CD8-positive, alpha-beta memory T cell (primary cell): ENCODE data around the gene SLC39A6. TPM values are rescaled to one million over a fixed set of nuclear protein-coding genes. Genes with fewer than 3 reads are reported as not detected.

ENCODE experiments used
- CTCF ChIA-PET: fragments of 350-600 bp; sonication (Branson Sonifier 250); formaldehyde crosslinking; loops from one replicate; lab custom pipeline; 2021; ENCODE audit warnings: antibody characterized with exemption; lab: Charles Lee
- POLR2A ChIA-PET: fragments of 350-600 bp; sonication (Branson Sonifier 250); formaldehyde crosslinking; loops from one replicate; lab custom pipeline; 2021; ENCODE audit warnings: antibody characterized with exemption; lab: Charles Lee
- DNase-seq, 5 donors: peaks; one replicate each; pipeline versions ENCODE4 v3.0.0 to v3.0.0-alpha.2; 2020 to 2022; ENCODE audit warnings: mixed read lengths in 1 of 5
- H3K27ac ChIP-seq: one replicate; pipeline ENCODE4 v1.7.0; 2013; ENCODE audit warnings: low read depth, mild to moderate bottlenecking, low read length, moderate library complexity
- H3K27me3 ChIP-seq: 2 replicates; pipeline ENCODE4 v1.7.0; 2013; ENCODE audit warnings: low read length, mild to moderate bottlenecking; ENCODE audit not compliant: insufficient read depth, poor library complexity, severe bottlenecking
- H3K36me3 ChIP-seq: 2 replicates; pipeline ENCODE4 v1.7.0; 2013; ENCODE audit warnings: mild to moderate bottlenecking, low read length, moderate library complexity; ENCODE audit not compliant: insufficient read depth
- H3K4me1 ChIP-seq: 2 replicates; pipeline ENCODE4 v1.7.0; 2013; ENCODE audit warnings: mild to moderate bottlenecking, low read length, moderate library complexity; ENCODE audit not compliant: insufficient read depth
- H3K4me3 ChIP-seq: 2 replicates; pipeline ENCODE4 v1.7.0; 2013; ENCODE audit warnings: mild to moderate bottlenecking, low read length
- H3K9me3 ChIP-seq: 2 replicates; pipeline ENCODE4 v1.7.0; 2013; ENCODE audit warnings: mild to moderate bottlenecking, low read length
- H3K27ac Mint-ChIP-seq, 8 donors: one replicate each; pipeline ENCODE4 v1.8.0; 2020 to 2021; ENCODE audit warnings: mixed read lengths in 8 of 8, mild to moderate bottlenecking in 6 of 8, inconsistent platforms in 3 of 8, moderate library complexity in 3 of 8
- H3K27me3 Mint-ChIP-seq, 2 donors: one replicate each; pipeline ENCODE4 v1.8.0; 2020 to 2021; ENCODE audit warnings: mixed read lengths in 2 of 2, mild to moderate bottlenecking in 1 of 2, moderate library complexity in 1 of 2
- H3K36me3 Mint-ChIP-seq, 3 donors: one replicate each; pipeline ENCODE4 v1.8.0; 2020 to 2021; ENCODE audit warnings: mixed read lengths in 3 of 3, inconsistent platforms in 1 of 3, mild to moderate bottlenecking in 1 of 3
- H3K4me1 Mint-ChIP-seq, 3 donors: one replicate each; pipeline ENCODE4 v1.8.0; 2020 to 2021; ENCODE audit warnings: mixed read lengths in 3 of 3, inconsistent platforms in 1 of 3, mild to moderate bottlenecking in 1 of 3
- H3K4me3 Mint-ChIP-seq, 7 donors: one replicate each; pipeline ENCODE4 v1.8.0; 2020 to 2021; ENCODE audit warnings: mixed read lengths in 7 of 7, mild to moderate bottlenecking in 6 of 7, moderate library complexity in 4 of 7, inconsistent platforms in 2 of 7
- H3K9me3 Mint-ChIP-seq, 5 donors: one replicate each; pipeline ENCODE4 v1.8.0; 2020 to 2022; ENCODE audit warnings: mixed read lengths in 5 of 5, mild to moderate bottlenecking in 3 of 5, moderate library complexity in 2 of 5, inconsistent platforms in 1 of 5
- polyA plus RNA-seq: library from polyadenylated mRNA; unstranded; fragments of 300-500 nt; fragmentation: Illumina TruSeq; gene quantifications from one replicate; pipeline ENCODE4 v1.2.3, GENCODE V29; 2021
- total RNA-seq, 2 experiments: library from RNA; stranded (reverse); gene quantifications; one replicate each; pipeline ENCODE4 v1.2.3, GENCODE V29; 2021

The SLC39A6 gene
- total and polyA plus RNA-seq, 3 experiments from 2014 or later, result 33.1 to 44.8 (median 43.8) TPM

DNA sequence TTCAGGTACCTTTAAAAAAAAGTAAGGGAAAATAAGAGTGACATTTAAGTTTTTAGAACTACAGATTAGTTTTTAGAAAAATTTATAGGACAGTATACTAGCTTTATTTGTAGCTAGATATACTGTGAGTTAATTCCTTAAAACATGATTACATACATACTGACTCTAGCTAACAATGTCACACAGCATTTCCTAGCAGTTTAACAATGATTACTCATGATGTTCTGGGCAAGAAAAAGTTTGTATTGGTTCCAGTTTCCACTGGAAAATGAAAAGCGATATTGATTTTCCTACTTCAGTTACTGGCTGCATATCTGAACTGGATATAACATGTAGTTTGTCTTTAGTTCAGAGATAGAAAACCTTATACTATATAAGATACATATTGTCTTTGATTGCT lies 19.4 kb downstream of the SLC39A6 start:
- Mint-ChIP-seq H3K4me3 (no peak overlapping the region), H3K9me3 (no peaks in the 10 kb centered on the region), H3K4me1 (no peaks in the 10 kb centered on the region), H3K36me3 (peaks cover 14 to 58% (median 30%) of the 10 kb centered on the region in 3 donors), H3K27ac (no peak overlapping the region), H3K27me3 (no peaks in the 10 kb centered on the region)
- Histone ChIP-seq H3K27ac (no peak overlapping the region), H3K36me3 (peaks cover 26% of the 10 kb centered on the region), H3K27me3 (no peaks in the 10 kb centered on the region), H3K4me1 (no peaks in the 10 kb centered on the region), H3K4me3 (no peak overlapping the region), H3K9me3 (no peaks in the 10 kb centered on the region)
- ChIA-PET CTCF (no interaction called here), POLR2A (no interaction called here)
- DNase-seq, result no peak

DNA sequence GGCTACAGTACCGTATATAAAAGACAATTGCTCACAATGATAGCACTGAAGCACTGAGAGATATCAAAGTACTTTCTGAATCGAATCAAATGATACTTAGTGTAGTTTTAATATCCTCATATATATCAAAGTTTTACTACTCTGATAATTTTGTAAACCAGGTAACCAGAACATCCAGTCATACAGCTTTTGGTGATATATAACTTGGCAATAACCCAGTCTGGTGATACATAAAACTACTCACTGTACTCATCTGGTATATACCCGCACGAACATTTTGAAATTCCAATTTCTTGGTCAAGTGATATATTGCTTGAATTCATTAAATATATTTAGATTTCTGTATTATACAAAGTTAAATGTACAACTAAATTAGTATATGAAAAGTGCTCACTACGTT lies 20.5 kb downstream of the SLC39A6 start:
- H3K9me3 Mint-ChIP-seq, result no peaks in the 10 kb centered on the region
- H3K4me1 ChIP-seq, result no peaks in the 10 kb centered on the region
- ChIA-PET CTCF (no interaction called here), POLR2A (no interaction called here)
- H3K4me3 Mint-ChIP-seq, result no peak overlapping the region
- H3K27ac Mint-ChIP-seq, result no peak overlapping the region
- no peak overlapping the region for H3K4me3 ChIP-seq
- peaks cover 19% of the 10 kb centered on the region for H3K36me3 ChIP-seq
- H3K27ac ChIP-seq, result no peak overlapping the region
- H3K9me3 ChIP-seq, result no peaks in the 10 kb centered on the region
- H3K27me3 ChIP-seq, result no peaks in the 10 kb centered on the region
- DNase-seq, result no peak
- peaks cover 9 to 49% (median 26%) of the 10 kb centered on the region in 3 donors for H3K36me3 Mint-ChIP-seq
- peaks cover 0 to 3% (median 3%) of the 10 kb centered on the region in 3 donors for H3K4me1 Mint-ChIP-seq
- H3K27me3 Mint-ChIP-seq, result no peaks in the 10 kb centered on the region

DNA sequence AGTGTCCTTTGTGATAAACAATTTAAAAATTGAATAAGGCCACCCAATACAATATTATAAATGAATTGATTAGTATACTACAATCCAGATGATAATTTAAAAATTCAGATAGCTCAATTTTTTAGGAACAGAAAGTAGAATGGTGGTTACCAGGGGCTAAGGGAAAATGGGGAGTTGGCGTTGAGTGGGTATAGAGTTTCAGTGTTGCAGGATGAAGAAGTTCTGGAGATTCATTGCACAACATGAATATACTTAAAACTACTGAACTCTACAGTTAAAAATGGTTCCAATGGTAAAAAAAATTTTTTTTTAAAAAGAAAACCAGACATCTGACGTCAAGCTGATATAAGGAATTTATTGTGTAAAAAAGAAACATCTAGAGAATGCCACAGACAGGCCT lies 20.9 kb downstream of the SLC39A6 start:
- H3K27me3 Mint-ChIP-seq, result no peaks in the 10 kb centered on the region
- peaks cover 3 to 7% (median 7%) of the 10 kb centered on the region in 3 donors for H3K4me1 Mint-ChIP-seq
- Histone ChIP-seq H3K27ac (no peak overlapping the region), H3K9me3 (no peaks in the 10 kb centered on the region), H3K36me3 (peaks cover 16% of the 10 kb centered on the region), H3K4me3 (no peak overlapping the region), H3K4me1 (no peaks in the 10 kb centered on the region), H3K27me3 (no peaks in the 10 kb centered on the region)
- H3K36me3 Mint-ChIP-seq, result peaks cover 9 to 46% (median 26%) of the 10 kb centered on the region in 3 donors
- no peak overlapping the region for H3K27ac Mint-ChIP-seq
- no peak for DNase-seq
- POLR2A ChIA-PET, result no interaction called here
- CTCF ChIA-PET, result no interaction called here
- H3K9me3 Mint-ChIP-seq, result no peaks in the 10 kb centered on the region
- no peak overlapping the region for H3K4me3 Mint-ChIP-seq

DNA sequence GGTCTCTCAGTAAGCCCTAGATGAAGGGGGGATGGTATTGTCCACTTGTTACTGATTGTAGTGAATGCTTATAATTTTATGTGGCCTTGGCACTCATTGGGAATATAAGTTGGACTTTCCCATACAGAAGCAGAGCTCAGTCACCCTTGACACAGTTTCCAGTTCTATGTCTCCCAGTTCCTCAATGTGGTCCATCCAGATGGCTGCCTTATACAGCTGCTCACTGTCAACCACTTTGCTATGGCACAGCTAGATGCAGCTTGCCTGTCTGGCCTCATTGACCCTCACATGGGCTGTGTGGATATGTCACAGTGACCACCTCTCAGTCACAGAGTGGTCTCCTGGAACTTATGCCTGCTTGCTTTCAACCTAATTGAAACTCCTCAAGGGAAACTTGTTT lies 21.7 kb downstream of the SLC39A6 start:
- H3K27ac Mint-ChIP-seq, result no peak overlapping the region
- CTCF ChIA-PET, result interaction anchor here (1.3 kb wide), 1 partner anchor 13 kb away, joined by 3 read pairs; no protein-coding TSS in a partner anchor
- H3K4me3 Mint-ChIP-seq, result no peak overlapping the region
- H3K4me1 ChIP-seq, result no peaks in the 10 kb centered on the region
- peaks cover 13% of the 10 kb centered on the region for H3K36me3 ChIP-seq
- no peak for DNase-seq
- no peak overlapping the region for H3K27ac ChIP-seq
- H3K9me3 Mint-ChIP-seq, result no peaks in the 10 kb centered on the region
- peaks cover 0 to 1% of the 10 kb centered on the region in 2 donors for H3K27me3 Mint-ChIP-seq
- peaks cover 5 to 10% (median 8%) of the 10 kb centered on the region in 3 donors for H3K4me1 Mint-ChIP-seq
- H3K36me3 Mint-ChIP-seq, result peaks cover 7 to 38% (median 25%) of the 10 kb centered on the region in 3 donors
- POLR2A ChIA-PET, result no interaction called here
- H3K4me3 ChIP-seq, result no peak overlapping the region
- no peaks in the 10 kb centered on the region for H3K27me3 ChIP-seq
- H3K9me3 ChIP-seq, result no peaks in the 10 kb centered on the region

DNA sequence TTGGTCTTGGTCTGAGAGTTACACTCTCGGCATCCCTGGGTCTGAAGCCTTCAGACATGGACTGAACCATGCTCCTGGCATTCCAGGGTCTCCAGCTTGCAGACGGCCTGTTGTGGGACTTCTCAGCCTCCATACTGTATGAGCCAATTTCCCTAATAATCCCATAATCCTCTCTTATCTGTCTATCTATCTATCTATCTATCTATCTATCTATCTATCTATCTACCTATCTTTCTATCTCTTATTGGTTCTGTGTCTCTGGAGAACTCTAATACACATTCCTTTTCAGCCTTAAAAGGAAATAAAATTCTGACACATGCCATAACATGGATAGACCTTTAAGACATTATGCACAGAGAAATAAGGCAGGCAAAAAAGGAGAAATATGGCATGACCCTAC lies 24.4 kb downstream of the SLC39A6 start:
- CTCF ChIA-PET, result no interaction called here
- H3K4me1 Mint-ChIP-seq, result peaks cover 5 to 10% (median 8%) of the 10 kb centered on the region in 3 donors

DNA sequence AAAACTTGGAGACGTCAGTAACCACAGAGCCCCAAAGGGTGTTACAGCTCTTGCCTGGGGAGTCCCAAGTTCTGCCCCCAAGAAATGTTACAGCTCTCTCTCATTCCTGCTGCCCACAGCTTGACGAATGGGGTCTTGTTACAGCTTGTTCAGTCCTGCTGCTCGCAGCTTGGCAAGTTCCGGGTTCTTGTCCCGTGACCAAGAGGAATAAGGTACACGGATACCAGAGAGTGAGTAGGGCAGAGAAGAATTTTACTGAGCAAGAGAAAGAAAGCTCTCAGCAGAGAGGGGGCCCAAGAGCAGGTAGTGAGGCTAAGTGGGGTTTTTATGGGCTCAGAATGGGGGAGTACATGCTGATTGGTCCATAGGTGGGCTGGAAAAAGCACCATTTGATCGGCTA lies 27.2 kb downstream of the SLC39A6 start:
- H3K27me3 Mint-ChIP-seq, result peaks cover 0 to 7% of the 10 kb centered on the region in 2 donors
- Histone ChIP-seq H3K4me3 (no peak overlapping the region), H3K4me1 (no peaks in the 10 kb centered on the region), H3K27ac (no peak overlapping the region), H3K9me3 (no peaks in the 10 kb centered on the region), H3K36me3 (no peaks in the 10 kb centered on the region), H3K27me3 (no peaks in the 10 kb centered on the region)
- ChIA-PET CTCF (interaction anchor here (1.4 kb wide), 1 partner anchor 182 kb away, joined by 3 read pairs; no protein-coding TSS in a partner anchor), POLR2A (no interaction called here)
- H3K4me3 Mint-ChIP-seq, result no peak overlapping the region
- H3K9me3 Mint-ChIP-seq, result peaks cover 0 to 2% (median 0%) of the 10 kb centered on the region in 5 donors
- peaks cover 0 to 3% (median 0%) of the 10 kb centered on the region in 3 donors for H3K36me3 Mint-ChIP-seq
- peaks cover 5 to 10% (median 8%) of the 10 kb centered on the region in 3 donors for H3K4me1 Mint-ChIP-seq
- H3K27ac Mint-ChIP-seq, result peak overlapping the region in 1 of 8 donors; percentile 7
- no peak for DNase-seq

More for the DNA sequence above, 24.4 kb downstream of the SLC39A6 start:
- H3K27me3 ChIP-seq, result no peaks in the 10 kb centered on the region
- H3K27ac ChIP-seq, result no peak overlapping the region
- POLR2A ChIA-PET, result no interaction called here
- Mint-ChIP-seq H3K36me3 (peaks cover 3 to 18% (median 10%) of the 10 kb centered on the region in 3 donors), H3K27me3 (peaks cover 0 to 7% of the 10 kb centered on the region in 2 donors), H3K4me3 (peak overlapping the region in 1 of 7 donors; percentile 62), H3K9me3 (peaks cover 0 to 2% (median 0%) of the 10 kb centered on the region in 5 donors), H3K27ac (no peak overlapping the region)
- H3K36me3 ChIP-seq, result no peaks in the 10 kb centered on the region
- DNase-seq, result no peak
- H3K9me3 ChIP-seq, result no peaks in the 10 kb centered on the region
- H3K4me3 ChIP-seq, result no peak overlapping the region
- H3K4me1 ChIP-seq, result no peaks in the 10 kb centered on the region

DNA sequence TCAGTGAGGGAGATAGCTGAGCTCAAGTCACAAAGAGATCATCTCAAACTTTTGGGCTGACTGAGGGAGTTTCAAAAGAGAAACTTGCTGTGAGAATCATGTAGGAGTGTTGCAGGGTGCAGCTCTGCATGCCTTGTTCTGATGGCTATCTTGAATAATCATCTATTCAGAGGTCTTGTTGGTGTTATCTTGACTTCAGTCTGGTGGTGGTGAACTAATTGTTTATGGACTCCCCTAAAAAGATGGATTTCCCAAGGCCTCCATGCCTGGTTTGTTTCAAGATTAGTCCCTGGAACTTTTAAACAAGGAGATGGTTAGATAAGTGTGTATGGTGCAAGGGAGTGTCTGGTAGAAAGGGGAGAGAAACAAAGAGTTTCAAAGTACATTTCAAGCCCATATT lies 29.8 kb downstream of the SLC39A6 start:
- no peaks in the 10 kb centered on the region for H3K4me1 ChIP-seq
- H3K9me3 ChIP-seq, result no peaks in the 10 kb centered on the region
- Mint-ChIP-seq H3K27ac (no peak overlapping the region), H3K4me3 (no peak overlapping the region), H3K36me3 (peaks cover 0 to 3% (median 0%) of the 10 kb centered on the region in 3 donors), H3K27me3 (peaks cover 7 to 8% of the 10 kb centered on the region in 2 donors), H3K9me3 (peaks cover 0 to 2% (median 0%) of the 10 kb centered on the region in 5 donors), H3K4me1 (peaks cover 5 to 10% (median 8%) of the 10 kb centered on the region in 3 donors)
- DNase-seq, result no peak
- H3K4me3 ChIP-seq, result no peak overlapping the region
- no peaks in the 10 kb centered on the region for H3K27me3 ChIP-seq
- ChIA-PET CTCF (interaction anchor here (1.6 to 1.7 kb wide), 2 partner anchors 186 to 187 kb away, joined by 3 to 10 read pairs; no protein-coding TSS in a partner anchor), POLR2A (no interaction called here)
- H3K36me3 ChIP-seq, result no peaks in the 10 kb centered on the region
- no peak overlapping the region for H3K27ac ChIP-seq

DNA sequence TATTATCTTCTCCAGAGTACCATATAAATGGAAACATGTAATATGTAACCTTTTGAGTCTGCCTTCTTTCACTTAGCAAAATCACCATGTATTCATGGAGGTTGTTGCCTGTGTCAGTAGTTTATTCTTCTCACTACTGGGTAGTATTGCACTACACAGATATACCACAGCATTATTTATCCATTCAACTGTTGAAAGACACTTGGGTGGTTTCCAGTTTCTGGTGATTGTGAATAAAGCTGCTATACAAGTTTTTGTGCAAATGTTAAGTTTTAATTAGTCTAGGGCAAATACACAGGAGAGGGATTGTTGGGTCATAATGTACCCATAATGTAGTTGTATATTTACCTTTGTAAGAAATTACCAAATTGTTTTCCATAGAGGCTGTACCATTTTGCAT lies 32.2 kb downstream of the SLC39A6 start:
- Histone ChIP-seq H3K27ac (no peak overlapping the region), H3K9me3 (no peaks in the 10 kb centered on the region), H3K4me1 (no peaks in the 10 kb centered on the region), H3K4me3 (no peak overlapping the region), H3K27me3 (no peaks in the 10 kb centered on the region), H3K36me3 (no peaks in the 10 kb centered on the region)
- ChIA-PET CTCF (interaction anchor here (3.4 kb wide), 1 partner anchor 187 kb away, joined by 26 read pairs; no protein-coding TSS in a partner anchor), POLR2A (no interaction called here)
- Mint-ChIP-seq H3K36me3 (no peaks in the 10 kb centered on the region), H3K27ac (no peak overlapping the region), H3K4me1 (peaks cover 12% of the 10 kb centered on the region in 3 donors), H3K9me3 (peaks cover 0 to under 1% (median 0%) of the 10 kb centered on the region in 5 donors), H3K27me3 (peaks cover 7 to 8% of the 10 kb centered on the region in 2 donors), H3K4me3 (no peak overlapping the region)
- no peak for DNase-seq
